NB4 (cell line): ENCODE results near the gene SFTPA1.

Source experiments
- POLR2A ChIP-seq: IDR thresholded peaks from 2 replicates; pipeline ENCODE4 v1.6.1; 2011; ENCODE audit warnings: mild to moderate bottlenecking; ENCODE audit not compliant: insufficient read length; ENCODE audit errors: extremely low read depth
- TF ChIP-seq, protein P1 (sequence below): IDR thresholded peaks from one replicate; pipeline ENCODE4 v1.5.1; 2012; ENCODE audit warnings: low read depth, low read length
- TF ChIP-seq, protein P2 (sequence below): IDR thresholded peaks from 2 replicates; pipeline ENCODE4 v1.6.1; 2011; ENCODE audit warnings: low read depth, low read length

DNA sequence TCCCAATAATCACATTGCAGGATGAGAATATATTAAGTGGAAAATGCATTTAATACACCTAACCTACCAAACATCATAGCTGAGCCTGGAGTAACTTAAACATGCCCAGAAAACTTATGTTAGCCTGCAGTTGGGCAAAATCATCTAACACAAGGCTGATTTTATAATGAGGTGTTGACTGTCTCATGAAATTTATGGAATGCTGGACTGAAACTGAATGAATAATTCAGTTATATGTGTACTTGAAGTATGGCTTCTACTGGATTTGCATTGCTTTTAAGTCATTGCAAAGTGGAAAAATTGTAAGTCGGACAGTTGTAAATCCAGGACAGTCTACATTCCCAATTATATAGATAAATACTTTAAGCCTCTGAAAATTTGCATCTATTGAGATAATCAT is 5.4 kb downstream of the SFTPA1 start:
- TF ChIP-seq, protein P1, sequence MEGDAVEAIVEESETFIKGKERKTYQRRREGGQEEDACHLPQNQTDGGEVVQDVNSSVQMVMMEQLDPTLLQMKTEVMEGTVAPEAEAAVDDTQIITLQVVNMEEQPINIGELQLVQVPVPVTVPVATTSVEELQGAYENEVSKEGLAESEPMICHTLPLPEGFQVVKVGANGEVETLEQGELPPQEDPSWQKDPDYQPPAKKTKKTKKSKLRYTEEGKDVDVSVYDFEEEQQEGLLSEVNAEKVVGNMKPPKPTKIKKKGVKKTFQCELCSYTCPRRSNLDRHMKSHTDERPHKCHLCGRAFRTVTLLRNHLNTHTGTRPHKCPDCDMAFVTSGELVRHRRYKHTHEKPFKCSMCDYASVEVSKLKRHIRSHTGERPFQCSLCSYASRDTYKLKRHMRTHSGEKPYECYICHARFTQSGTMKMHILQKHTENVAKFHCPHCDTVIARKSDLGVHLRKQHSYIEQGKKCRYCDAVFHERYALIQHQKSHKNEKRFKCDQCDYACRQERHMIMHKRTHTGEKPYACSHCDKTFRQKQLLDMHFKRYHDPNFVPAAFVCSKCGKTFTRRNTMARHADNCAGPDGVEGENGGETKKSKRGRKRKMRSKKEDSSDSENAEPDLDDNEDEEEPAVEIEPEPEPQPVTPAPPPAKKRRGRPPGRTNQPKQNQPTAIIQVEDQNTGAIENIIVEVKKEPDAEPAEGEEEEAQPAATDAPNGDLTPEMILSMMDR, result no peak
- no peak for TF ChIP-seq POLR2A
- TF ChIP-seq, protein P2, sequence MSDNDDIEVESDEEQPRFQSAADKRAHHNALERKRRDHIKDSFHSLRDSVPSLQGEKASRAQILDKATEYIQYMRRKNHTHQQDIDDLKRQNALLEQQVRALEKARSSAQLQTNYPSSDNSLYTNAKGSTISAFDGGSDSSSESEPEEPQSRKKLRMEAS, result no peak
